ENCODE data around the gene FES.
A peak's percentile ranks its signal among the peaks of the same experiment; 100 is the strongest.

The FES gene

GRCh38 chr15:90876046-90876445 is 8.3 kb upstream of the FES start:
- no peak for DNase-seq (ENCODE audit: low read depth)

GRCh38 chr15:90876512-90877170 is 7.7 kb upstream of the FES start:
- DNase-seq (ENCODE audit: low read depth), result no peak

- DNase-seq (ENCODE audit: low read depth), result no peak
These were observed 7.0 kb upstream of the FES start for GRCh38 chr15:90877315-90877714.

GRCh38 chr15:90877996-90878395 is 6.3 kb upstream of the FES start:
- DNase-seq (ENCODE audit: low read depth), result no peak

- no peak for DNase-seq (ENCODE audit: low read depth)
These were observed 5.6 kb upstream of the FES start for GRCh38 chr15:90878660-90879059.

- DNase-seq (ENCODE audit: low read depth), result no peak
These were observed 4.5 kb upstream of the FES start for GRCh38 chr15:90879730-90880366.

GRCh38 chr15:90880381-90881145 is 3.7 kb upstream of the FES start:
- no peak for DNase-seq (ENCODE audit: low read depth)

GRCh38 chr15:90881181-90881977 is 2.9 kb upstream of the FES start:
- no peak for DNase-seq (ENCODE audit: low read depth)

- DNase-seq (ENCODE audit: low read depth), result no peak
These were observed 2.2 kb upstream of the FES start for GRCh38 chr15:90881978-90882721.

GRCh38 chr15:90882781-90883525 is 1.4 kb upstream of the FES start:
- DNase-seq (ENCODE audit: low read depth), result no peak

GRCh38 chr15:90883526-90883975 is 753 bp upstream of the FES start:
- no peak for DNase-seq (ENCODE audit: low read depth)

- no peak for DNase-seq (ENCODE audit: low read depth)
These were observed 571 bp downstream of the FES start for GRCh38 chr15:90884719-90885431.

GRCh38 chr15:90885432-90886290 is 1.4 kb downstream of the FES start:
- DNase-seq (ENCODE audit: low read depth), result peak; percentile 74

- no peak for DNase-seq (ENCODE audit: low read depth)
These were observed 1.9 kb downstream of the FES start for GRCh38 chr15:90886291-90886614.

- no peak for DNase-seq (ENCODE audit: low read depth)
These were observed 2.8 kb downstream of the FES start for GRCh38 chr15:90887037-90887481.

GRCh38 chr15:90889313-90889730 is 5.0 kb downstream of the FES start:
- no peak for DNase-seq (ENCODE audit: low read depth)

GRCh38 chr15:90889736-90890456 is 5.6 kb downstream of the FES start:
- no peak for DNase-seq (ENCODE audit: low read depth)

- no peak for DNase-seq (ENCODE audit: low read depth)
These were observed 6.5 kb downstream of the FES start for GRCh38 chr15:90890839-90891238.

All from activated gamma-delta T cell treated with anti-CD3 and anti-CD28 coated beads, Interleukin-2, amount 50 U/mL, for 16 hours (primary cell).